Activated CD4-positive, alpha-beta T cell treated with anti-CD3 and anti-CD28 coated beads, Interleukin-2, amount 50 U/mL, for 1 hour (primary cell): Measurements from ENCODE around the gene STOX2.

Experiments
- DNase-seq: peaks from one replicate; pipeline ENCODE4 v3.0.0-alpha.2; 2020

STOX2 gene

DNA sequence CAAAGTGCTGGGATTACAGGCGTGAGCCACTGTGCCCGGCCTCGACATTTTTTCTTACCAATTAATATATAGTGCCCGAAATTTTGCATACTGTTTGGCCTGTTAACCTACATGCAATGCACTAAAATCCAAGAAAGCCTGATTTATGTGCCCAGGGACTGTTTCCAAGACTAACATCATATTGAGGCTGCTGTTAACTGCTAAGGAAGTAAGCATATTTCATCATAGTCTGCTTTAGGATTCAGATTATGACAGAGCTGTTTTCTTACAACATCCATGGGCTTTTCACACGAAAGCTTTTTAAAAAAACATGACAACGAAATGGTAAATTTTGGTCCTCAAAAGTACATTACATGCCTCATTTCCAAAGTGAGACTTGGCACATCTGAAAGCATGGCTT lies 84.4 kb downstream of the STOX2 start:
- DNase-seq = no peak

DNA sequence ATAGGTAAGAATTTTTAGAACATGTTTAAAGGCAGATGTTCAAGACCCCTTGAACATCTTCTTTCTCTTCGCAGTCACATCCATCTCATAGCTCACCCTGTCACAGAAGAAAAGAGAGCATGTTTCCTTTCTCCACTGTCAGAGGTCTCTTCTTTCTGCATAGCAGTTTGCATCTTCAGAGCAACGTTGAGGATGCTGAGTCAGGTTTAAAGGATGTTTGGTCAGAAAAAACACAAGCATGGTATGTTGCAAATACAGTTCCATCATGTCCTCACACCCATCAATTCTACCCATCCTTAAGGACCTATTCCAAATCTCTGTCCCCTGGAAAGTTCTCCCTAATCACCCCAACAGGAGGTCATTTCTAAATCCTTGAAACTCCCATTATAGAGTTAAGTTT lies 84.8 kb downstream of the STOX2 start:
- no peak for DNase-seq

GRCh38 chr4:183993676-183994075 lies 88.6 kb downstream of the STOX2 start:
- no peak for DNase-seq

GRCh38 chr4:183995570-183995969 lies 90.5 kb downstream of the STOX2 start:
- DNase-seq = no peak

- DNase-seq = no peak
Observed at GRCh38 chr4:183996868-183997267, 91.8 kb downstream of the STOX2 start.

GRCh38 chr4:183999435-183999834 lies 94.3 kb downstream of the STOX2 start:
- no peak for DNase-seq

DNA sequence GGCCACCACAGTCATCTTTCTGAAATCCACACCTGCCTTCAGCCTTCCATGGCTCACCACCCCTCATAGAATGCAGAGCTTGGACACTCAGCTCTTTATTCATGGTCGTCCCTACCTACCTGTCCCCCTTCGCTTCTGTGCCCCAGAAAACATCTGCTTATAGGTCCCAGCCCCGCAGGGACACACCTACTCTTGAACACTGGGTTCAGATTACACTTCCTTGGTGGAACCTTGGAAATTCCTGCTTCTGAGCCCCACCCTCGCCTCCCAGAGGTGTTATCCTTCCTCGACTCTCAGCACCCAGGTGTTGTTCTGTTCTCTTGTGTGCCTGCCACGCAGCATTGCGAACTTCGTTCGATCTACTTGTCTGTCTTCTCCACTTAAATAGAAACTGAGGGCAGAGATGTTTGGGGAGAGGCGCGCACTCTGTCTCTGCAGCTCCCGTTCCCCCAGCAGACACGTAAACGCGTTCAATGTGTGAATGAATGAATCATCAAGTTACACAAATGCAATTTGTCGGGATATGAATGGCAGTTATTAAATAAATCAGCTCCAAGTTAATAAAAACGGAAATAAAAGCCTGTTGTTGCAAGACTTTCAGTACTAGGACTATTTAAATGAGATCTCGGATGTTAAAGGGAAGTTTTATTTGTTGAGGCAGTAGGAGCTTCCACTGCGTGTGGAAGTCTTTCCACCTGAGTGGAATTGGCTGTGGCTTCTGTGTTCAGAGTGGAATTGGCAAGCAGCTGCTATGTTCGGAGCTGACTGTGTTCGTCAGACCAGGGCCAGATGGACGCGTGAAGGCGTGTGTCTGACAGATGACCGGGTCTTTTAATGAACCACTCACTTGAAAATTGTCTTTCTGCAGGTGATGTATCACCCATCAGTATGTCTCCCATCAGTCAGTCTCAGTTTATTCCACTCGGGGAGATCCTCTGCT lies 95.6 kb downstream of the STOX2 start:
- DNase-seq = no peak

- no peak for DNase-seq
Observed at GRCh38 chr4:184003433-184003832, 98.3 kb downstream of the STOX2 start.

GRCh38 chr4:184007891-184008290 lies 102.8 kb downstream of the STOX2 start:
- no peak for DNase-seq

GRCh38 chr4:184010696-184011095 lies 105.6 kb downstream of the STOX2 start:
- DNase-seq = no peak

- no peak for DNase-seq
Observed at GRCh38 chr4:184011826-184012380, 106.8 kb downstream of the STOX2 start.

GRCh38 chr4:184012937-184013336 lies 107.8 kb downstream of the STOX2 start:
- DNase-seq = no peak

DNA sequence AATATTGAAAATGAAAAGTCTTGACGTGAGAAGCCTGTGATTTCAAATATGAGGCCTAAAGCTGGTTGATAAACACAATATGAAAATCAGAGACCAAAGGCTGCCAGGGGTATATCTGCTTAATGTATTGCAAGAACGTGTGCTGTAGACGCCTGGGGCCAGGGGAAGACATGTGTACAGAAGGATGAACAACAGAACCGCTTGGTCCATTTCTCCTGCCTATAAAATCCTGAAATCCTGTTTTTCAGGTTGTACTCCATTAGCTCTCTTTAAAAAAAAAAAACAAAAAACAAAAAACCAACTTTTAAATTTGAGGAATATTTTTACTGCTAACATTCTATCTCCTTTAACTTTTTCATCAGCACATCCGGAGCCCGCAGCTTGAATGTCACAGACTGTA lies 109.2 kb downstream of the STOX2 start:
- no peak for DNase-seq

DNA sequence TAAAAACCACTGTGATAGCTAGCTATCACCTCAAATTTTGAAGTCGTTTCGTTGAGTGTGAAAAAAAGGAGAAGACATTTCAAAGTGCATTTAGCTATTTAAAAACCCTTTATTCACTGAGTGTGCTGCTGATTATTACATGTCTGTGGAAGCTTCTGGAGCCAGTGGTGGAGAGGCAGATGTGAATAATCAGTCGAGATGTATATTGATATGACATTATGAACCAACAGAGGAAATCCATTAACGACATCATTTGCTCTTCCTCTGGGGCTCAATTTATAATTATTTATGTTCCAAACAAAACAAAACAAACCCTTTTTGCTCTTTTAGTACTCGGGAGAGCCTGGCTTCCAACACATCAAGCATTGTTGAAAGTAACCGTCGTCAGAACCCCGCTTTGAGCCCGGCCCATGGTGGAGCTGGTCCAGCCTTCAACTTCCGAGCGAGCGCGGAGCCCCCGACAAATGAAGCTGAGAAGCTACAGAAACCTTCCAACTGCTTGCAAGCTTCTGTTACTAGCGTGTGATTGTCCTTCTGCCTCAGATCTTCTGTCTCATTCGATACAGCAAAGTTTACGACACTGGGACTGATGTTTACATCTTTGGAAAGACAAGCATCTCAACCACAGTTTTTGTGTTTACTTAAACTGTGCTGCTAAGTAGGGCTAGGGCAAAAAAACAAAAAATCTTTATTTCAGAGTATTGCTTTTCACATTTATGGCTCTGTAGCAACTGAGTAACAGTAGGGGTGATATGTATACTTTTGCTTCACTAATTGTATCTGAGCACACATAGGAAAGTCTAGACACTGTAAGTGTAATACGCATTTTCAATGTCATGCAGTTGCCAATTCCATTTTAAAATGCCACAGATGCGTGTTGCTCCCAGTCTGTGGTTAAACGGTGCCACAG lies 111.9 kb downstream of the STOX2 start:
- no peak for DNase-seq

DNA sequence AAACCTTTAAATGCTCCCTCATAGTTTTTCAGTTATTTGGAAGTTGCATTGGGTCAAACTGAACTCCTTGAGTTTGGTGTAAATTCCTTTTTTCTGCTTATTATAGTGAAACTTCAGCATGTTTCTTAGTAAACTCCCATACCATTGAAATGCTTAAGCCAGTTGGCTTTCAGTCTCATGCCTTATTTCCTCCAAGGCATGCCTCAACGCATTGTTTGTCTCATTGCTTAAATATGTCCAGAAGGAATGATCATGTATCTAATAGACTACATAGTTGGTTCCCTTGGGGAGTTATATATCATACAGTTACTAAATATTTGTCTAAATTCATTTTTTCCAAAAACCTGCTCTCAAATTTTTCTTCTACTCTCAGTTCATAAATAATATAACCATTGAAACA lies 114.0 kb downstream of the STOX2 start:
- DNase-seq = no peak

- DNase-seq = no peak
Observed at GRCh38 chr4:184019667-184020623, 114.8 kb downstream of the STOX2 start.

GRCh38 chr4:184021389-184021788 lies 116.3 kb downstream of the STOX2 start:
- DNase-seq = no peak

DNA sequence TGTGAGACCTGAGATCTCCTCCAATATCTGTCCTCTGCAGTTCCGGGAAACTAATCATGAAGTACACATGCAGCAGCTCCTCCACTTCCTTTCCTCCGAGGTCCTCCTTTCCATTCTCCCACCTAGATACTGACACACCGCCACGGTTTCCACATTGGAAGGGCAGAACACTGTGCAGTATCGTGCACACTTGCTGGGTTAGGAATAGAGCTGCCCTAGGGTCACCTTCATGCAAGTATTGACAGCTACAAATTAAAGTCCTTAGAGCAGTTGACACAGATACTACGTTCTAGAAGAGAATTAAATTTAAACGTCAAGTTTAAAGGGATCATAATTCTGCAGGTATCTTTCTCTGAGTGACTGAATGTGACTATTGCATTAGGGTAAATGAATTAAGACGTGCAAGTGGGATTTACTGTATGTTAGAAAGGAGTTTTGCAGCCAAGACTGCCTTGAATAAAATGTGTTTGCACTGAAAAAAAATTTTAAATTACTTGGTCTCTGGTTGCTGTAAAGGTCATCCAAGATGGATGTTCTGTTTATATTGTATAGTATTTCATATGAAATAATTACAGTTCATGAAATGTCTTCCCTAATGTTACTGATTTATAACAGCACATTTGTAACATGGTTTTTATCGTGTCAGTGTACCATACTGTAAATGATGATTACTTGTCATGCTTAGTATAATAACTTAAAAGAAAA lies 117.7 kb downstream of the STOX2 start:
- no peak for DNase-seq

DNA sequence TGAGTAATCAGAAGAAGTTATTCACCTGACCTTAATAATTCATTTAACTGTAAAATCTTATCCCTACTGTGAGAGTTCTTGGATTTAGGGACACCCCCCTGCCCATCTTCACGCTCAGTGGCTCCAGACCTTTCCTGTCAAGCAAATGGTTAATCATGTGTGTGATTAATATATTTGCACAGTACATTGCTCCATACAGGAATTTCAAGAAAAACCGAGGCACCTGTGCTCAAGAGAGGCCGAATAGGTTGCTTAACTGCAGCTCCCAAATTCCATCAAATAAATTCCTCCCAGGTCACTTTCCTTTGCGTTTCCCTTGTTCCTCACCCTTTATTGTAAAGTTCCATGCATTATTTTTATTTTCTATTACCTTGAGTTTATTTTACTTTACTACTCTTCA lies 119.5 kb downstream of the STOX2 start:
- no peak for DNase-seq

DNA sequence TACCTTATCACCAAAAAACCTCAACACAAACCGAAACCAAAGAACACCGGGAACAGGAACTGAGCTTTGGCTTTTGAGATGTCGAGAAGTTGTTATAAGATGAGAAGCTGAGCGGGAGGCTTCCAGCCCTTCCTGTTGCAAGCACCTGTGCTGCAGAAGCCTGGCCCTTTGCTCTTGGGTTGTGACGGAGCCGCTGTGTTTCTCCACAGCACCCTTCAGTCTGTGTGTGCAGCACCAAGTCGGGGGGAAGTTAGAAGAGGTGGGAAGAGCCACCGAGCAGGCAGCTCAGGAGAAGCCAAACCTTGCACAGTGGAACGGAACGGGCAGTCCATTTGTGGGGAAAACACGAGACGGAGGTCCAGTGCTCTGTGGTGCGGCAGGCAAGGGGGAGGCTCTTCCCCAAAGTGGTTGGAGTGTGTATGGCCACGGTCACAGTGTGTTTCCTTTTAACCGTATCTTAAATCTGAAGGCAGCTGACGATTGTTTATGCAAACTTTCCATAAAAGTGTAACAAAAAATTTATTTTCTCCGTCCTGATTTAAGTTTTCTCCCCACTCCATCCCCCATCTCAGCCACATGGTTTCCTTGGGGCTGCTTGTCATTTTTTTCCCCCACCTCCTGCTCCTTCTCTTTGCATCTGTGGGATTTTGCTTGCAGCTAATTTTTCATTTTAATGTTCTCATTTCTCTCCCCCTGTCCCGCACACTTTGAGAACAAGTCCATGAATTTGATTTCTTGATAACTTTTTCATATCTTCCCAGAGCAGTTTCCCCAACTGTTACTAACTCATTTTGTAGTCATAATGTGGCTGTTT lies 123.7 kb downstream of the STOX2 start:
- no peak for DNase-seq

- no peak for DNase-seq
Observed at GRCh38 chr4:184030036-184030435, 124.9 kb downstream of the STOX2 start.
